Heart left ventricle (tissue), 16 donors: ENCODE results near the gene PLCG2. TPM values are rescaled to one million over a fixed set of nuclear protein-coding genes. Genes with fewer than 3 reads are reported as not detected.
"Not testable (repeated sequence)": the region's sequence is repeated elsewhere in the genome, so short reads cannot be mapped to it uniquely, and the experiment has no call there.

ENCODE experiments used
- ATAC-seq, 4 donors: fragments of 200-7000 bp; cut with Tn5 transposase; one replicate each; pipeline ENCODE4 v1.9.1; 2020 to 2022; ENCODE audit warnings: moderate library complexity in 4 of 4, mild to moderate bottlenecking in 3 of 4, moderate number of reproducible peaks in 1 of 4
- DNase-seq, 5 donors: peaks; one replicate each; pipeline ENCODE4 v3.0.0-alpha.2; 2020
- H3K27ac ChIP-seq, 12 donors: fragments of 200-600 bp; sonication (generic) in 4 of 12; one replicate each; pipeline versions ENCODE4 v1.5.0 to v1.8.0; 2016 to 2022; ENCODE audit warnings: mild to moderate bottlenecking in 2 of 12
- H3K27me3 ChIP-seq, 9 donors: fragments of 200-600 bp; sonication (generic) in 2 of 9; one replicate each; pipeline versions ENCODE4 v1.5.1 to v1.8.0; 2016 to 2022; ENCODE audit warnings: mild to moderate bottlenecking in 3 of 9
- H3K36me3 ChIP-seq, 9 donors: fragments of 200-600 bp; sonication (generic) in 2 of 9; one replicate each; pipeline versions ENCODE4 v1.5.0 to v1.8.0; 2018 to 2022; ENCODE audit warnings: mild to moderate bottlenecking in 2 of 9
- H3K4me1 ChIP-seq, 12 donors: fragments of 200-600 bp; sonication (generic) in 4 of 12; one replicate each; pipeline versions ENCODE4 v1.5.0 to v1.8.0; 2016 to 2022; ENCODE audit warnings: mild to moderate bottlenecking in 3 of 12
- H3K4me3 ChIP-seq, 12 donors: fragments of 200-600 bp; sonication (generic) in 4 of 12; one replicate each; pipeline versions ENCODE4 v1.5.0 to v1.8.0; 2017 to 2022; ENCODE audit warnings: mild to moderate bottlenecking in 9 of 12, moderate library complexity in 4 of 12
- H3K9me3 ChIP-seq, 12 donors: fragments of 200-600 bp; sonication (generic) in 4 of 12; one replicate each; pipeline versions ENCODE4 v1.5.0 to v1.8.0; 2016 to 2022; ENCODE audit warnings: mild to moderate bottlenecking in 1 of 12
- POLR2A ChIP-seq, 2 donors: fragments of 450-650 bp; IDR thresholded peaks; one replicate each; pipeline ENCODE4 v1.6.1; 2017; ENCODE audit warnings: antibody characterized with exemption in 2 of 2, mild to moderate bottlenecking in 2 of 2, moderate library complexity in 2 of 2
- WGBS, 4 donors: extraction: QIAGEN DNeasy Blood & Tissue Kit in 2 of 4; methylation state at CpG; one replicate each; pipeline versions ENCODE4 v1.1.5 to v1.1.7; 2013 to 2018; 5-methylcytosine and 5-hydroxymethylcytosine counted together
- intact Hi-C, 10 donors: fragments of 100-400 bp; cut with DNase I; formaldehyde crosslinking; loops; one replicate each; pipeline versions ENCODE4 v1.11.1 to v1.14.2; 2022
- polyA plus RNA-seq, 2 donors: library from polyadenylated mRNA; stranded (reverse); fragments of 200-250 nt; gene quantifications; one replicate each; pipeline ENCODE4 v1.2.3, GENCODE V29; 2013
- total RNA-seq, 9 donors: library from RNA; depleted of rRNA in 2 of 9; stranded (reverse); fragments of >200 nt in 2 of 9; fragmentation: NEBNext Ultra II Directional in 3 of 9; extraction: Animal tissue kit (Norgen Biotek cat#: 25700) in 3 of 9; gene quantifications; one replicate each; pipeline versions ENCODE4 v1.1.0 to v1.2.4, GENCODE V29; 2016 to 2023
- TF ChIP-seq, protein P1 (sequence below), 12 donors: fragments of 200-600 bp; sonication (generic) in 4 of 12; IDR thresholded peaks; one replicate each; pipeline versions ENCODE4 v1.5.0 to v1.8.0; 2018 to 2022; ENCODE audit warnings: antibody characterized with exemption in 12 of 12, mild to moderate bottlenecking in 5 of 12
- donor health status: ischemic (EF 13 %, LVEDD 7.1; RV severe dilation, severe dysfunction).
- donor health status: healthy with polysubstance abuse.
- donor health status: DM: no; HTN: yes; CAD: no.
- donor health status: DM: no; HTN: no; CAD: no.
- donor health status: ischemic (EF 25% LVEDD 6.9; RV normal size, moderate dysfunction).
- donor health status: ischemic (EF 25% LVEDD 5.7; RV mildly dilated, moderate dysfunction).
- donor health status: healthy.
- donor health status: DM: yes; HTN: yes; CAD: no.
- donor health status: ischemic (EF 35%, LVEDD 5.7; RV mildly dilated, moderate dysfunction).
- donor health status: nonischemic (EF 11% LVEDD 7.7; RV severe dilation, severe dysfunction).
- donor health status: DM: yes; HTN: yes; CAD: no.
- donor health status: PGD.
- donor health status: ischemic (EF 29% LVEDD 5.4; RV normal size, mild dysfunction).
- donor health status: nonischemic (EF 23%, LVEDD 6.1; RV moderate dilation, normal function).

PLCG2 gene
- total and polyA plus RNA-seq, 11 donors, result 2.0 to 35.4 (median 4.7) TPM

DNA sequence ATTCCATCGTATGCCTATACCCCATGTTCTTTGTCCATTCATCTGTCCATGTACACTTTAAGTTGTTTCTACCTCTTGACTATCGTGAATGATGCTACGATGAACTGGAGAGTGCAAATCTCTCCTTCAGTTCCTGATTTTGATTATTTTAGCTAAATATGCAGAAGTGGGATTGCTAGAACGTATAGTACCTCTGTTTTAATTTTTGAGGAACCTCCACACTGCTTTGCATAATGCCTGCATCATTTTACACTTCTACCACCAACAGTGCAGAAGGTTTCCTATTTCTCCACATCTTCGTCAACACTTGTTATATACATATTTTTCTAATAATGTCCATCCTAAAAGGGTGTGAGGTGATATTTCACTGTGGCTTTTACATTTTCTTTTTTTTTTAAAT, 188.3 kb downstream of the PLCG2 start:
- intact Hi-C loops, result no loop called here
- DNase-seq (no peak), ATAC-seq (no peak)
- H3K9me3 ChIP-seq, result peaks cover 0 to 26% (median 10%) of the 10 kb centered on the region in 12 donors
- H3K27ac ChIP-seq, result no peak overlapping the region
- H3K27me3 ChIP-seq, result no peaks in the 10 kb centered on the region
- no peak overlapping the region for H3K4me3 ChIP-seq
- H3K4me1 ChIP-seq, result no peaks in the 10 kb centered on the region
- 81 to 85% (median 83%) methylated on average over 5 of the region's 5 CpGs for WGBS, 4 donors
- no peak for TF ChIP-seq POLR2A (IDR thresholded peaks at IDR 0.05)
- TF ChIP-seq, protein P1, sequence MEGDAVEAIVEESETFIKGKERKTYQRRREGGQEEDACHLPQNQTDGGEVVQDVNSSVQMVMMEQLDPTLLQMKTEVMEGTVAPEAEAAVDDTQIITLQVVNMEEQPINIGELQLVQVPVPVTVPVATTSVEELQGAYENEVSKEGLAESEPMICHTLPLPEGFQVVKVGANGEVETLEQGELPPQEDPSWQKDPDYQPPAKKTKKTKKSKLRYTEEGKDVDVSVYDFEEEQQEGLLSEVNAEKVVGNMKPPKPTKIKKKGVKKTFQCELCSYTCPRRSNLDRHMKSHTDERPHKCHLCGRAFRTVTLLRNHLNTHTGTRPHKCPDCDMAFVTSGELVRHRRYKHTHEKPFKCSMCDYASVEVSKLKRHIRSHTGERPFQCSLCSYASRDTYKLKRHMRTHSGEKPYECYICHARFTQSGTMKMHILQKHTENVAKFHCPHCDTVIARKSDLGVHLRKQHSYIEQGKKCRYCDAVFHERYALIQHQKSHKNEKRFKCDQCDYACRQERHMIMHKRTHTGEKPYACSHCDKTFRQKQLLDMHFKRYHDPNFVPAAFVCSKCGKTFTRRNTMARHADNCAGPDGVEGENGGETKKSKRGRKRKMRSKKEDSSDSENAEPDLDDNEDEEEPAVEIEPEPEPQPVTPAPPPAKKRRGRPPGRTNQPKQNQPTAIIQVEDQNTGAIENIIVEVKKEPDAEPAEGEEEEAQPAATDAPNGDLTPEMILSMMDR (IDR thresholded peaks at IDR 0.05), result no peak
- no peaks in the 10 kb centered on the region for H3K36me3 ChIP-seq

DNA sequence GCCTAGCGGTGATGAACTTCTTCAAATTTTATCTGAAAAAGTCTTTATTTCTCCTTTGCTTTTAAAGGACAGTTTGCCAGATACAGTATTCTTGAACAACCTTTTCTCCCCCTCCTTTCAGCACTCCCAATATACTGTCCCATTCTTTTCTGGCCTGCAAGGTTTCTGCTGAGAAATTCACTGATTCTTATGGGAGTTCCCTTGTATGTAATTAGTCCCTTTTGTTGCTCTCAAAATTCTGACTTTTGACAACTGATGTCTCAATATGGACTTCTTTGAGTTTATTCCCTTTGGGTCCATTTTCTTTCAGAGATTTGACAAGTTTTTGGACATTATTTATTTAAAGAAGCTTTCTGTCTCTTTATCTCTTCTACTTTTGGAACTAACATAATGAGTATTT, 192.8 kb downstream of the PLCG2 start:
- ATAC-seq (no peak), DNase-seq (no peak)
- intact Hi-C loops, result no loop called here
- no peak overlapping the region for H3K4me3 ChIP-seq
- no peaks in the 10 kb centered on the region for H3K36me3 ChIP-seq
- H3K27ac ChIP-seq, result no peak overlapping the region
- no peaks in the 10 kb centered on the region for H3K27me3 ChIP-seq
- no peaks in the 10 kb centered on the region for H3K4me1 ChIP-seq
- H3K9me3 ChIP-seq, result peaks cover 0 to 50% (median 15%) of the 10 kb centered on the region in 12 donors
- WGBS, 4 donors, result 97 to 100% (median 99%) methylated on average over 1 of the region's 1 CpG
- TF ChIP-seq, protein P1 (IDR thresholded peaks at IDR 0.05), result no peak
- TF ChIP-seq POLR2A (IDR thresholded peaks at IDR 0.05), result no peak

DNA sequence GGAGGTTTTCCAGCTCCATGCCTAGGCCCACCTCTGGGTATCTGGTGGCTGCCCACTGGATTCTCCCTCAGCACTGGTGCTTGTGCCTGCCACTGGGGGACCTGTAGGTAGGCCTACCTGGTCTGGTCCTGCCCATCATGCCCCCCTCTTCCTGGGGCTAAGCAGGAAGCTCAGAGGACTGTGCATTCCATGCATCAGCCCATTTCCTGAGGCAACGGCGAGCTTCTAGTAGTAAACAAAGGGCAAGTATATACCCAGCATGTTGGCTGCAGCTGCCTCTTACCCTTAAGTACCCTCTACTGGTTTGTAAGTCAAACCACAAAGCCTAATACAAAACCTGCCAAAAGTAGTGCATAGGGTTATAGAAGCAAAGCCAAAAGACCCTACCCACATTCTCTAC, 194.6 kb downstream of the PLCG2 start:
- H3K36me3 ChIP-seq, result no peaks in the 10 kb centered on the region
- H3K4me3 ChIP-seq, result no peak overlapping the region
- DNase-seq (no peak), ATAC-seq (no peak)
- TF ChIP-seq POLR2A (IDR thresholded peaks at IDR 0.05), result no peak
- TF ChIP-seq, protein P1 (IDR thresholded peaks at IDR 0.05), result no peak
- WGBS, 4 donors, result 74 to 84% (median 79%) methylated on average over 2 of the region's 2 CpGs
- H3K27ac ChIP-seq, result no peak overlapping the region
- H3K9me3 ChIP-seq, result peaks cover 0 to 54% (median 15%) of the 10 kb centered on the region in 12 donors
- intact Hi-C loops, result no loop called here
- H3K4me1 ChIP-seq, result no peaks in the 10 kb centered on the region
- H3K27me3 ChIP-seq, result no peaks in the 10 kb centered on the region

DNA sequence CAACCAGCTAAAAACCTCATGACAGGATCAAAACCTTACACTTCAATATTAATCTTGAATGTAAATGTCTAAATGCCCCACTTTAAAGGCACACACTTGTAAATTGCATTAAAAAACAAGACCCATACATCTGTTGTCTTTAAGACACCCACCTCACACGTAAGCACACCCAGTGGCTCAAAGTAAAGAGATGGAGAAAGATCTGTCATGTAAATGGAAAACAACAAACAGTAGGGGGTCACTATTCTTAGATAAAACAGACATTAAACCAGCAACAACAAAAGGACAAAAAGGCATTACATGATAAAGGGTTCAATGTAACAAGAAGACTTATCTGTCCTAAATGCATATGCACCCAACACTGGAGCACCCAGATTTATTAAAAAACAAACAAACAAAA, 196.5 kb downstream of the PLCG2 start:
- no peak overlapping the region for H3K27ac ChIP-seq
- no peak for ATAC-seq
- no peaks in the 10 kb centered on the region for H3K4me1 ChIP-seq
- TF ChIP-seq, protein P1 (IDR thresholded peaks at IDR 0.05), result no peak
- TF ChIP-seq POLR2A (IDR thresholded peaks at IDR 0.05), result no peak
- intact Hi-C loops, result no loop called here
- 26 to 53% (median 46%) methylated on average over 1 of the region's 1 CpG for WGBS, 4 donors
- DNase-seq, result no peak
- H3K36me3 ChIP-seq, result no peaks in the 10 kb centered on the region
- H3K9me3 ChIP-seq, result peaks cover 0 to 49% (median 14%) of the 10 kb centered on the region in 12 donors
- no peaks in the 10 kb centered on the region for H3K27me3 ChIP-seq
- H3K4me3 ChIP-seq, result no peak overlapping the region

DNA sequence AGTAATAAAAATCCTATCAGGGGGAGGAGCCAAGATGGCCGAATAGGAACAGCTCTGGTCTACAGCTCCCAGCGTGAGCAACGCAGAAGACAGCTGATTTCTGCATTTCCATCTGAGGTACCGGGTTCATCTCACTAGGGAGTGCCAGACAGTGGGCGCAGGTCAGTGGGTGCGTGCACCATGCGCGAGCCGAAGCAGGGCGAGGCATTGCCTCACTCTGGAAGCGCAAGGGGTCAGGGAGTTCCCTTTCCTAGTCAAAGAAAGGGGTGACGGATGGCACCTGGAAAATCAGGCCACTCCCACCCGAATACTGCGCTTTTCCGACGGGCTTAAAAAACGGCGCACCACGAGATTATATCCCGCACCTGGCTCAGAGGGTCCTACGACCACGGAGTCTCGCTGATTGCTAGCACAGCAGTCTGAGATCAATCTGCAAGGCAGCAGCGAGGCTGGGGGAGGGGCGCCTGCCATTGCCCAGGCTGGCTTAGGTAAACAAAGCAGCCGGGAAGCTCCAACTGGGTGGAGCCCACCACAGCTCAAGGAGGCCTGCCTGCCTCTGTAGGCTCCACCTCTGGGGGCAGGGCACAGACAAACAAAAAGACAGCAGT, 198.3 kb downstream of the PLCG2 start:
- H3K27ac ChIP-seq, ATAC-seq, H3K36me3 ChIP-seq, H3K4me1 ChIP-seq, intact Hi-C loops, H3K4me3 ChIP-seq, H3K27me3 ChIP-seq, DNase-seq: not testable (repeated sequence)
- WGBS, 4 donors, result 85 to 91% (median 89%) methylated on average over 13 to 26 of the region's 26 CpGs
- peaks cover 0 to 34% (median 3%) of the 10 kb centered on the region in 12 donors for H3K9me3 ChIP-seq
